MCF 10A (cell line): ENCODE results near the gene ZNF284. TPM values are rescaled to one million over a fixed set of nuclear protein-coding genes. Genes with fewer than 3 reads are reported as not detected.

Source experiments
- BruUV-seq: library from RNA; stranded (reverse); fragments of 400-500 nt; replicated peaks from 2 replicates; lab custom pipeline; 2021; lab: Mats Ljungman, UMichigan
- CTCF ChIA-PET: fragments of 300-600 bp; sonication (Branson Sonifier 250); formaldehyde crosslinking; extraction: SDS; loops from one replicate; lab custom pipeline; 2021; ENCODE audit warnings: antibody characterized with exemption, inconsistent platforms; lab: Yijun Ruan, JAX
- POLR2A ChIA-PET: fragments of 300-600, 350-650 bp; sonication (Branson Sonifier 250); formaldehyde crosslinking; extraction: SDS; loops from one replicate; lab custom pipeline; 2020; ENCODE audit warnings: antibody characterized with exemption, inconsistent platforms; lab: Yijun Ruan, JAX
- DNase-seq: peaks from one replicate; pipeline ENCODE4 v3.0.0-alpha.2; 2018; ENCODE audit not compliant: unreplicated experiment
- H3K27ac Mint-ChIP-seq: one replicate; pipeline ENCODE4 v1.8.0; 2022; ENCODE audit warnings: mild to moderate bottlenecking, low read depth, mixed read lengths; ENCODE audit not compliant: unreplicated experiment
- H3K27me3 Mint-ChIP-seq: one replicate; pipeline ENCODE4 v1.8.0; 2022; ENCODE audit warnings: mixed read lengths; ENCODE audit not compliant: insufficient read depth, unreplicated experiment
- H3K36me3 Mint-ChIP-seq: one replicate; pipeline ENCODE4 v1.8.0; 2022; ENCODE audit warnings: mild to moderate bottlenecking, moderate library complexity, mixed read lengths; ENCODE audit not compliant: insufficient read depth, unreplicated experiment
- H3K4me1 Mint-ChIP-seq: one replicate; pipeline ENCODE4 v1.8.0; 2022; ENCODE audit warnings: mixed read lengths; ENCODE audit not compliant: insufficient read depth, unreplicated experiment
- H3K4me3 Mint-ChIP-seq: one replicate; pipeline ENCODE4 v1.8.0; 2022; ENCODE audit warnings: mild to moderate bottlenecking, moderate library complexity, mixed read lengths; ENCODE audit not compliant: unreplicated experiment
- H3K9me3 Mint-ChIP-seq: one replicate; pipeline ENCODE4 v1.8.0; 2022; ENCODE audit warnings: mixed read lengths; ENCODE audit not compliant: unreplicated experiment
- CTCF ChIP-seq: fragments of 200-600 bp; IDR thresholded peaks from one replicate; pipeline ENCODE4 v1.8.0; 2022; ENCODE audit warnings: antibody characterized with exemption, mild to moderate bottlenecking; ENCODE audit not compliant: unreplicated experiment
- intact Hi-C: fragments of 100-400 bp; cut with micrococcal nuclease; formaldehyde crosslinking; loops from 2 replicates; pipeline ENCODE4 v1.14.1; 2022
- total RNA-seq: library from RNA; stranded (reverse); gene quantifications from 2 replicates; pipeline ENCODE4 v1.2.3, GENCODE V29; 2022

ZNF284 gene
- total RNA-seq, 1 experiment from 2014 or later, result 2.5 TPM

GRCh38 chr19:44092108-44092507, 20.1 kb downstream of the ZNF284 start:
- intact Hi-C loops, result loop anchor here (5.0 to 10.0 kb wide), 2 partner anchors 90 to 263 kb away; partner anchors contain the start of genes ZNF112 and ZNF230
- no peak for TF ChIP-seq CTCF
- CTCF ChIA-PET, result interaction anchor here (1.1 kb wide), 1 partner anchor 22 kb away, joined by 3 read pairs; no protein-coding TSS in a partner anchor
- Mint-ChIP-seq H3K4me3 (no peak overlapping the region), H3K27ac (no peak overlapping the region), H3K9me3 (no peaks in the 10 kb centered on the region), H3K36me3 (peaks cover 9% of the 10 kb centered on the region), H3K4me1 (peaks cover 6% of the 10 kb centered on the region), H3K27me3 (no peaks in the 10 kb centered on the region)
- no peak for DNase-seq
- POLR2A ChIA-PET, result interaction anchor here (1.4 to 1.5 kb wide), 2 partner anchors 20 to 73 kb away, joined by 3 to 5 read pairs; partner anchors contain the start of genes ZNF226 and ZNF284
- BruUV-seq, result no TSS peak

- H3K4me3 Mint-ChIP-seq, result peak within 1 kb of the TSS; percentile 99
- intact Hi-C loops, result loop anchor here (1.0 to 10.0 kb wide), 5 partner anchors 19 to 261 kb away; partner anchors contain the start of genes ZNF112, ZNF225, ZNF227 and ZNF230
- BruUV-seq, result no TSS peak
- ChIA-PET CTCF (interaction anchor here (0.6 to 2.1 kb wide), 4 partner anchors 20 to 154 kb away, joined by 3 to 7 read pairs (median 4); partner anchors contain the start of gene ZNF284), POLR2A (interaction anchor here (0.6 to 3.1 kb wide), 19 partner anchors 9 to 267 kb away, joined by 3 to 42 read pairs (median 6); partner anchors contain the start of genes ZNF221, ZNF225, ZNF226 and ZNF227)
- peaks cover 21% of the 10 kb centered on the region for H3K36me3 Mint-ChIP-seq
- peak; percentile 92 for DNase-seq
- TF ChIP-seq CTCF, result no peak
- H3K27ac Mint-ChIP-seq, result peak within 1 kb of the TSS; percentile 93
- no peaks in the 10 kb centered on the region for H3K27me3 Mint-ChIP-seq
- H3K9me3 Mint-ChIP-seq, result no peaks in the 10 kb centered on the region
- H3K4me1 Mint-ChIP-seq, result peaks cover 6% of the 10 kb centered on the region
These were observed 22.2 kb downstream of the ZNF284 start, which contains the start of gene ZNF224 for GRCh38 chr19:44093931-44094765. Gene ZNF224 (plus strand): TSS chr19:44094361. CDS start chr19:44097874, 3,513 bp downstream.

- Mint-ChIP-seq H3K4me3 (no peak overlapping the region), H3K9me3 (peaks cover 27% of the 10 kb centered on the region), H3K27me3 (no peaks in the 10 kb centered on the region), H3K27ac (no peak overlapping the region), H3K4me1 (no peaks in the 10 kb centered on the region), H3K36me3 (peaks cover 58% of the 10 kb centered on the region)
- DNase-seq, result no peak
- intact Hi-C loops, result no loop called here
- ChIA-PET CTCF (no interaction called here), POLR2A (interaction anchor here (1.6 kb wide), 1 partner anchor 13 kb away, joined by 7 read pairs; no protein-coding TSS in a partner anchor)
- no peak for TF ChIP-seq CTCF
- TSS peak; percentile 12 for BruUV-seq
These were observed 35.8 kb downstream of the ZNF284 start for GRCh38 chr19:44107751-44108150.

- CTCF ChIA-PET, result no interaction called here
- H3K27me3 Mint-ChIP-seq, result no peaks in the 10 kb centered on the region
- H3K4me1 Mint-ChIP-seq, result peaks cover 4% of the 10 kb centered on the region
- H3K36me3 Mint-ChIP-seq, result peaks cover 41% of the 10 kb centered on the region
- H3K9me3 Mint-ChIP-seq, result peaks cover 27% of the 10 kb centered on the region
- intact Hi-C loops, result no loop called here
- no TSS peak for BruUV-seq
- H3K4me3 Mint-ChIP-seq, result no peak overlapping the region
- no peak for TF ChIP-seq CTCF
- POLR2A ChIA-PET, result interaction anchor here (0.6 to 5.4 kb wide), 2 partner anchors 14 to 295 kb away, joined by 3 to 42 read pairs; partner anchors contain the start of gene ZNF224
- H3K27ac Mint-ChIP-seq, result no peak overlapping the region
- DNase-seq, result no peak
These were observed 37.5 kb downstream of the ZNF284 start for GRCh38 chr19:44109458-44109857.
